Measurements from ENCODE around the gene NUDT15. TPM values are rescaled to one million over a fixed set of nuclear protein-coding genes. Genes with fewer than 3 reads are reported as not detected.

NUDT15 gene
- total and polyA plus RNA-seq, 7 donors, result 8.7 to 20.8 (median 12.0) TPM

- H3K9me3 ChIP-seq, result no peaks in the 10 kb centered on the region
- DNase-seq (no peak), ATAC-seq (no peak)
- H3K4me1 ChIP-seq, result no peaks in the 10 kb centered on the region
- H3K27me3 ChIP-seq (ENCODE audit: insufficient read depth in 3 of 3, low read length in 2 of 3), result no peaks in the 10 kb centered on the region
- intact Hi-C loops (cut with DNase I), result no loop called here
- H3K36me3 ChIP-seq (ENCODE audit: insufficient read depth in 1 of 2, low read depth in 1 of 2), result no peaks in the 10 kb centered on the region
- H3K4me3 ChIP-seq, result no peak overlapping the region
- no peak for TF ChIP-seq CTCF (IDR thresholded peaks at IDR 0.05)
- H3K27ac ChIP-seq, result no peak overlapping the region
- 91 to 92% (median 92%) methylated on average over 2 of the region's 2 CpGs for WGBS, 3 donors
These were observed 23.2 kb upstream of the NUDT15 start for GRCh38 chr13:48014359-48014758.

- intact Hi-C loops (cut with DNase I), result no loop called here
- no peak for TF ChIP-seq CTCF (IDR thresholded peaks at IDR 0.05)
- H3K36me3 ChIP-seq (ENCODE audit: insufficient read depth in 1 of 2, low read depth in 1 of 2), result no peaks in the 10 kb centered on the region
- no peaks in the 10 kb centered on the region for H3K27me3 ChIP-seq (ENCODE audit: insufficient read depth in 3 of 3, low read length in 2 of 3)
- no peak overlapping the region for H3K27ac ChIP-seq
- no peak for ATAC-seq
- 95 to 98% (median 97%) methylated on average over 2 of the region's 2 CpGs for WGBS, 3 donors
- H3K9me3 ChIP-seq, result no peaks in the 10 kb centered on the region
- no peak for DNase-seq
- H3K4me3 ChIP-seq, result no peak overlapping the region
- no peaks in the 10 kb centered on the region for H3K4me1 ChIP-seq
These were observed 18.9 kb upstream of the NUDT15 start for GRCh38 chr13:48018637-48019036.

- TF ChIP-seq CTCF (IDR thresholded peaks at IDR 0.05), result no peak
- H3K27me3 ChIP-seq (ENCODE audit: insufficient read depth in 3 of 3, low read length in 2 of 3), result no peaks in the 10 kb centered on the region
- no peak overlapping the region for H3K27ac ChIP-seq
- intact Hi-C loops (cut with DNase I), result no loop called here
- WGBS, 3 donors, result 0 to 100% (median 99%) methylated on average over 1 of the region's 1 CpG
- no peak for ATAC-seq
- no peaks in the 10 kb centered on the region for H3K4me1 ChIP-seq
- H3K36me3 ChIP-seq (ENCODE audit: insufficient read depth in 1 of 2, low read depth in 1 of 2), result no peaks in the 10 kb centered on the region
- no peak for DNase-seq
- no peak overlapping the region for H3K4me3 ChIP-seq
- H3K9me3 ChIP-seq, result no peaks in the 10 kb centered on the region
These were observed 17.7 kb upstream of the NUDT15 start for GRCh38 chr13:48019796-48020195.

GRCh38 chr13:48028066-48028465, 9.5 kb upstream of the NUDT15 start:
- no peaks in the 10 kb centered on the region for H3K27me3 ChIP-seq (ENCODE audit: insufficient read depth in 3 of 3, low read length in 2 of 3)
- TF ChIP-seq CTCF (IDR thresholded peaks at IDR 0.05), result no peak
- no peak for ATAC-seq
- H3K36me3 ChIP-seq (ENCODE audit: insufficient read depth in 1 of 2, low read depth in 1 of 2), result peaks cover 0 to 5% of the 10 kb centered on the region in 2 donors
- H3K4me3 ChIP-seq, result no peak overlapping the region
- no peaks in the 10 kb centered on the region for H3K9me3 ChIP-seq
- H3K4me1 ChIP-seq, result no peaks in the 10 kb centered on the region
- no peak for DNase-seq
- intact Hi-C loops (cut with DNase I), result no loop called here
- no peak overlapping the region for H3K27ac ChIP-seq

- no peaks in the 10 kb centered on the region for H3K4me1 ChIP-seq
- no peak for ATAC-seq
- no peak overlapping the region for H3K4me3 ChIP-seq
- no peaks in the 10 kb centered on the region for H3K9me3 ChIP-seq
- no peak for TF ChIP-seq CTCF (IDR thresholded peaks at IDR 0.05)
- intact Hi-C loops (cut with DNase I), result no loop called here
- WGBS, 3 donors, result 64 to 95% (median 89%) methylated on average over 2 of the region's 2 CpGs
- H3K27me3 ChIP-seq (ENCODE audit: insufficient read depth in 3 of 3, low read length in 2 of 3), result no peaks in the 10 kb centered on the region
- no peak for DNase-seq
- H3K27ac ChIP-seq, result no peak overlapping the region
- H3K36me3 ChIP-seq (ENCODE audit: insufficient read depth in 1 of 2, low read depth in 1 of 2), result peaks cover 0 to 5% of the 10 kb centered on the region in 2 donors
These were observed 7.7 kb upstream of the NUDT15 start for GRCh38 chr13:48029859-48030258.

Data from psoas muscle (tissue), 8 donors.